Astrocyte (in vitro differentiated cells and primary cell): ENCODE data around the gene ZNF662. TPM values are rescaled to one million over a fixed set of nuclear protein-coding genes. Genes with fewer than 3 reads are reported as not detected.

Experiments used
- DNase-seq: peaks from one replicate; pipeline ENCODE4 v3.0.0-alpha.2; 2010; ENCODE audit warnings: low read depth
- FAIRE-seq: peaks from 2 replicates; lab custom pipeline; 2011; peaks lifted over from hg19 to GRCh38; lab: Jason Lieb, UNC
- H2AFZ ChIP-seq: 2 replicates; pipeline ENCODE4 v1.6.0; 2012; ENCODE audit warnings: low read depth, low read length, inconsistent platforms
- H3K27ac ChIP-seq: 2 replicates; pipeline ENCODE4 v1.5.1; 2011; ENCODE audit warnings: low read depth, low read length, inconsistent platforms
- H3K27me3 ChIP-seq: 2 replicates; pipeline ENCODE4 v1.6.0; 2011; ENCODE audit warnings: low read length, inconsistent platforms; ENCODE audit not compliant: insufficient read depth
- H3K36me3 ChIP-seq: 2 replicates; pipeline ENCODE4 v1.5.1; 2011; ENCODE audit warnings: low read length, inconsistent platforms; ENCODE audit not compliant: insufficient read depth
- H3K4me1 ChIP-seq: 2 replicates; pipeline ENCODE4 v1.5.1; 2011; ENCODE audit warnings: low read length, inconsistent platforms; ENCODE audit not compliant: insufficient read depth
- H3K4me2 ChIP-seq: 2 replicates; pipeline ENCODE4 v1.6.0; 2012; ENCODE audit warnings: low read length, inconsistent platforms
- H3K4me3 ChIP-seq: 2 replicates; pipeline ENCODE4 v1.5.1; 2011; ENCODE audit warnings: low read depth, mild to moderate bottlenecking, low read length, inconsistent platforms; ENCODE audit not compliant: insufficient read depth
- H3K79me2 ChIP-seq: 2 replicates; pipeline ENCODE4 v1.6.0; 2012; ENCODE audit warnings: mild to moderate bottlenecking, low read length, inconsistent platforms; ENCODE audit not compliant: insufficient read depth
- H3K9ac ChIP-seq: 2 replicates; pipeline ENCODE4 v1.6.0; 2012; ENCODE audit warnings: mild to moderate bottlenecking, low read length, inconsistent platforms
- H3K9me3 ChIP-seq: 2 replicates; pipeline ENCODE4 v1.5.1; 2012; ENCODE audit warnings: low read depth, mild to moderate bottlenecking, low read length, inconsistent platforms; ENCODE audit not compliant: insufficient read depth
- H4K20me1 ChIP-seq: 2 replicates; pipeline ENCODE4 v1.6.0; 2012; ENCODE audit warnings: low read length, inconsistent platforms; ENCODE audit not compliant: insufficient read depth
- H3K27ac Mint-ChIP-seq: one replicate; pipeline ENCODE4 v1.8.0; 2021; ENCODE audit warnings: mild to moderate bottlenecking, mixed read lengths; ENCODE audit not compliant: unreplicated experiment
- H3K27me3 Mint-ChIP-seq: one replicate; pipeline ENCODE4 v1.8.0; 2021; ENCODE audit warnings: low read depth, mixed read lengths; ENCODE audit not compliant: unreplicated experiment
- H3K36me3 Mint-ChIP-seq: one replicate; pipeline ENCODE4 v1.8.0; 2021; ENCODE audit warnings: low read depth, mixed read lengths; ENCODE audit not compliant: unreplicated experiment
- H3K4me1 Mint-ChIP-seq: one replicate; pipeline ENCODE4 v1.8.0; 2021; ENCODE audit warnings: low read depth, mixed read lengths; ENCODE audit not compliant: unreplicated experiment
- H3K4me3 Mint-ChIP-seq: one replicate; pipeline ENCODE4 v1.8.0; 2021; ENCODE audit warnings: mild to moderate bottlenecking, moderate library complexity, mixed read lengths; ENCODE audit not compliant: unreplicated experiment
- H3K9me3 Mint-ChIP-seq: one replicate; pipeline ENCODE4 v1.8.0; 2021; ENCODE audit warnings: mild to moderate bottlenecking, mixed read lengths; ENCODE audit not compliant: unreplicated experiment
- EZH2 ChIP-seq: IDR thresholded peaks from 2 replicates; pipeline ENCODE4 v1.6.1; 2012; ENCODE audit warnings: mild to moderate bottlenecking, low read length, inconsistent platforms; ENCODE audit not compliant: insufficient read depth
- total RNA-seq: library from RNA; stranded (reverse); gene quantifications from 2 replicates; pipeline ENCODE4 v1.2.1, GENCODE V29; 2021
- TF ChIP-seq, protein P1 (sequence below): IDR thresholded peaks from 2 replicates; pipeline ENCODE4 v1.5.1; 2011; ENCODE audit warnings: low read depth, mild to moderate bottlenecking, inconsistent platforms, low read length, moderate library complexity; ENCODE audit not compliant: insufficient read depth

ZNF662 gene
- total RNA-seq, 1 donor from 2014 or later = 0.23 TPM

DNA sequence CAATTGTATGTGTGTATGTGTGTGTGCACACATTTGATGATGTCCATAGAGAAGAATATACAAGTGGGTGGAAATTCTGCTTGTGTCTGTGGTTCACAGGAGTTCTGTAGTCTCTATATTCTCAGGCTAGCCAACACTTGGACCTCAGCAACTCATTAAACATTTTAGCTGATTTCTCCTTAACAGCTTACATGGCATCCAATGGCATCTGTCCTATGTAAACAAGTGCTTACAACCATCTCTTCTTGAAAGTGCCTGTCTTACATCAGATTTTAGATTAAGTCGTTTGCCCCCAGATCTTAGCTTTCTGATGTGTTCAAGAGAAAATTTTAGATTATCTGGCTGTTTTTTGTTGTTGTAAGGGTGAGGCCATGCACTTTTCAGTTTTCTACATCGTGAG is 29.0 kb downstream of the ZNF662 start:
- Mint-ChIP-seq H3K9me3 (no peaks in the 10 kb centered on the region), H3K27me3 (peaks cover 9% of the 10 kb centered on the region), H3K36me3 (no peaks in the 10 kb centered on the region), H3K4me3 (no peak overlapping the region), H3K4me1 (no peaks in the 10 kb centered on the region), H3K27ac (no peak overlapping the region)
- no peak for FAIRE-seq
- no peak for DNase-seq
- H3K4me2 ChIP-seq = no peak overlapping the region
- H3K4me3 ChIP-seq = no peak overlapping the region
- no peaks in the 10 kb centered on the region for H3K9me3 ChIP-seq
- H3K4me1 ChIP-seq = no peaks in the 10 kb centered on the region
- no peak for TF ChIP-seq EZH2
- TF ChIP-seq, protein P1, sequence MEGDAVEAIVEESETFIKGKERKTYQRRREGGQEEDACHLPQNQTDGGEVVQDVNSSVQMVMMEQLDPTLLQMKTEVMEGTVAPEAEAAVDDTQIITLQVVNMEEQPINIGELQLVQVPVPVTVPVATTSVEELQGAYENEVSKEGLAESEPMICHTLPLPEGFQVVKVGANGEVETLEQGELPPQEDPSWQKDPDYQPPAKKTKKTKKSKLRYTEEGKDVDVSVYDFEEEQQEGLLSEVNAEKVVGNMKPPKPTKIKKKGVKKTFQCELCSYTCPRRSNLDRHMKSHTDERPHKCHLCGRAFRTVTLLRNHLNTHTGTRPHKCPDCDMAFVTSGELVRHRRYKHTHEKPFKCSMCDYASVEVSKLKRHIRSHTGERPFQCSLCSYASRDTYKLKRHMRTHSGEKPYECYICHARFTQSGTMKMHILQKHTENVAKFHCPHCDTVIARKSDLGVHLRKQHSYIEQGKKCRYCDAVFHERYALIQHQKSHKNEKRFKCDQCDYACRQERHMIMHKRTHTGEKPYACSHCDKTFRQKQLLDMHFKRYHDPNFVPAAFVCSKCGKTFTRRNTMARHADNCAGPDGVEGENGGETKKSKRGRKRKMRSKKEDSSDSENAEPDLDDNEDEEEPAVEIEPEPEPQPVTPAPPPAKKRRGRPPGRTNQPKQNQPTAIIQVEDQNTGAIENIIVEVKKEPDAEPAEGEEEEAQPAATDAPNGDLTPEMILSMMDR = no peak
- no peaks in the 10 kb centered on the region for H4K20me1 ChIP-seq
- no peak overlapping the region for H3K27ac ChIP-seq
- no peaks in the 10 kb centered on the region for H3K79me2 ChIP-seq
- no peaks in the 10 kb centered on the region for H3K36me3 ChIP-seq
- no peaks in the 10 kb centered on the region for H3K27me3 ChIP-seq
- H3K9ac ChIP-seq = no peak overlapping the region
- no peak overlapping the region for H2AFZ ChIP-seq

DNA sequence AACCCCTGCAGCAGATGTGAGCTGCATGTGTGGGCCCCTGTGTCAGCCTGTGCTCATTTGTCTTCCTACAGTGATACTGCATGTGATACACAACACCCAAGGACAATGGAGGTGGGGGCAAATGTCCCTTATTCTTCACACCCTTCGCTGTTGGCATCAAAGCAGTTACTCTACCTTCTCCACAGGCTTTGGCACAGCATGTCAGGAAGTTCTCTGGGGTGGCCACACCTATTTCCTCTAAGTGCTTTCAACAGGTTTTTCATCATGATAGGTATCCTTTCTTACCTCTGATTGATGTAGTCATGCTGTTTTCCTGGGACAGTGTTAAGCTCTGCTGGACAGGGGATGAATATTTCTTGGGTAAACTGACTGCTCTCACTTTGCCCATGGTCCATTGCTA is 29.5 kb downstream of the ZNF662 start:
- H3K4me1 ChIP-seq = no peaks in the 10 kb centered on the region
- DNase-seq (no peak), FAIRE-seq (no peak)
- no peak overlapping the region for H3K27ac ChIP-seq
- no peak overlapping the region for H2AFZ ChIP-seq
- no peaks in the 10 kb centered on the region for H3K27me3 ChIP-seq
- H3K4me2 ChIP-seq = peak overlapping the region; percentile 69
- no peak for TF ChIP-seq EZH2
- Mint-ChIP-seq H3K4me3 (no peak overlapping the region), H3K36me3 (no peaks in the 10 kb centered on the region), H3K9me3 (no peaks in the 10 kb centered on the region), H3K4me1 (no peaks in the 10 kb centered on the region), H3K27me3 (peaks cover 9% of the 10 kb centered on the region), H3K27ac (no peak overlapping the region)
- H3K9me3 ChIP-seq = no peaks in the 10 kb centered on the region
- no peaks in the 10 kb centered on the region for H4K20me1 ChIP-seq
- H3K9ac ChIP-seq = no peak overlapping the region
- H3K4me3 ChIP-seq = no peak overlapping the region
- no peaks in the 10 kb centered on the region for H3K36me3 ChIP-seq
- no peaks in the 10 kb centered on the region for H3K79me2 ChIP-seq

DNA sequence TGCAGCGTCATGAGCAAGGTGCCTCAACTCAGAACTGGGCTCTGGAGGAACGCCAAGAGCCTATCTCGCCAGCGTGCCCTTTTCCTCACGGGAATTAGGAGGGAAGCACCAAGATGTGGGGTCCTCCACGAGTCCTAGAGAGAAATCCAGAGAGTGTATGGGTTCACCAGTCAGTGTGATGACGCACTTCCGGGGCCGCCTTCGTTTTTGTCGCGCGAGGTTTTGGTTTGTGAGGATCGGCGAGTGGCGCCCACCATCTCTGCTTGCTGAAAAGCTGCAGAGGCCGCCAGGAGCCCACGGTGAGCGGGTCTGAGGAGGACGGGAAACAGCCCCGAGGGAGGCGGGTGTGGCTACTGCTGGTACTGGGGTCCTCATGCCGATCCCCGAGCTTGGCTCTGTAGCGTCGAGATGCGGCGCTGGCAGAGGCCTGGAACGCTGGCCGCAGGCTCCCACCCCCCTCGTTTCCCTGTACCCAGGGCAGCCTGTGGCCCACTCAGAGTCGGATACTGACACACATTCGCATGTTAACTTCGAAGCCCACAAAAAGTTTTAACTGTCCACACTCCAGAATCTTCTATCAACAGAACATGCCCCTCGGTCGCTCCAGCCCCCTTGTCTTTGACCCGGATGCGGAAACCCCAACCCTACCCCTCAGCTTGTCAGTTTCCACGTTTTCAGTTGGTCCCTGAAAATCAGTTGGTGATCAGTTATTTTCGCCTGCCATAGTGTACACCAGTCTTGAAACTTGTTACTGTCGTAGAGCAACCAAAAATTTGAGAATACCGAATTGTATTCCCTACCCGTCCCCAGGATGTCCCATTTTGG is 30.4 kb downstream of the ZNF662 start:
- Histone ChIP-seq H3K9me3 (no peaks in the 10 kb centered on the region), H3K27me3 (no peaks in the 10 kb centered on the region), H3K27ac (no peak overlapping the region), H4K20me1 (no peaks in the 10 kb centered on the region), H3K36me3 (no peaks in the 10 kb centered on the region), H3K4me1 (no peaks in the 10 kb centered on the region), H3K9ac (peak overlapping the region; percentile 51), H3K4me3 (peak overlapping the region; percentile 52), H3K4me2 (peak overlapping the region; percentile 69), H2AFZ (peak overlapping the region; percentile 79), H3K79me2 (no peaks in the 10 kb centered on the region)
- peaks cover 9% of the 10 kb centered on the region for H3K27me3 Mint-ChIP-seq
- H3K36me3 Mint-ChIP-seq = no peaks in the 10 kb centered on the region
- H3K9me3 Mint-ChIP-seq = no peaks in the 10 kb centered on the region
- no peak for FAIRE-seq
- H3K27ac Mint-ChIP-seq = no peak overlapping the region
- peak; percentile 27 for DNase-seq
- TF ChIP-seq EZH2 = no peak
- TF ChIP-seq, protein P1 = no peak
- no peak overlapping the region for H3K4me3 Mint-ChIP-seq
- H3K4me1 Mint-ChIP-seq = no peaks in the 10 kb centered on the region
